CD4-positive, alpha-beta T cell treated with Interleukin-1 beta for 1 hour (primary cell): ENCODE results near the gene TAPBP.
"Not testable (repeated sequence)": the region's sequence is repeated elsewhere in the genome, so short reads cannot be mapped to it uniquely, and the experiment has no call there.

ENCODE experiments used
- DNase-seq, 2 donors: peaks; one replicate each; pipeline ENCODE4 v3.0.0-alpha.2; 2020 to 2022

TAPBP gene

GRCh38 chr6:33295621-33296369 is 18.1 kb downstream of the TAPBP start:
- DNase-seq, result no peak

- DNase-seq, result no peak
These were observed 19.6 kb downstream of the TAPBP start for GRCh38 chr6:33294086-33294823.

GRCh38 chr6:33292996-33293682 is 20.7 kb downstream of the TAPBP start:
- no peak for DNase-seq

- DNase-seq, result no peak
These were observed 23.4 kb downstream of the TAPBP start for GRCh38 chr6:33290459-33290858.

GRCh38 chr6:33289784-33290315 is 24.0 kb downstream of the TAPBP start:
- DNase-seq, result no peak

GRCh38 chr6:33288921-33289783 is 24.7 kb downstream of the TAPBP start, which contains the start of the genes PFDN6 and WDR46:
Gene PFDN6 (plus strand): TSS chr6:33289601. CDS start chr6:33289857, 256 bp downstream.
Gene WDR46 (minus strand): TSS chr6:33289239. CDS start chr6:33289170, 69 bp downstream.
- peak; percentile 84 to 87 for DNase-seq

- DNase-seq, result no peak
These were observed 25.5 kb downstream of the TAPBP start for GRCh38 chr6:33288141-33288920.

- DNase-seq, result no peak
These were observed 26.6 kb downstream of the TAPBP start for GRCh38 chr6:33286946-33287914.

- not testable (repeated sequence) for DNase-seq
These were observed 28.7 kb downstream of the TAPBP start for GRCh38 chr6:33285214-33285613.

GRCh38 chr6:33280539-33280938 is 33.3 kb downstream of the TAPBP start:
- DNase-seq, result no peak

- DNase-seq, result peak in 1 of 2 donors; percentile 14
These were observed 33.8 kb downstream of the TAPBP start for GRCh38 chr6:33279971-33280511.

- DNase-seq, result no peak
These were observed 34.6 kb downstream of the TAPBP start for GRCh38 chr6:33279257-33279695.

GRCh38 chr6:33278810-33279209 is 35.1 kb downstream of the TAPBP start:
- DNase-seq, result no peak

GRCh38 chr6:33278392-33278741 is 35.5 kb downstream of the TAPBP start:
- no peak for DNase-seq

- DNase-seq, result peak; percentile 40
These were observed 36.1 kb downstream of the TAPBP start for GRCh38 chr6:33277663-33278391.

GRCh38 chr6:33276864-33277662 is 36.8 kb downstream of the TAPBP start, which contains the start of gene B3GALT4:
Gene B3GALT4 (plus strand): TSS chr6:33277123. CDS start chr6:33277420, 297 bp downstream.
- peak; percentile 77 to 81 for DNase-seq

GRCh38 chr6:33276581-33276863 is 37.4 kb downstream of the TAPBP start:
- no peak for DNase-seq
